ENCODE measurements around the gene C10orf90.

- no peak for TF ChIP-seq POLR2A (IDR thresholded peaks at IDR 0.05)
- TF ChIP-seq, protein P1, sequence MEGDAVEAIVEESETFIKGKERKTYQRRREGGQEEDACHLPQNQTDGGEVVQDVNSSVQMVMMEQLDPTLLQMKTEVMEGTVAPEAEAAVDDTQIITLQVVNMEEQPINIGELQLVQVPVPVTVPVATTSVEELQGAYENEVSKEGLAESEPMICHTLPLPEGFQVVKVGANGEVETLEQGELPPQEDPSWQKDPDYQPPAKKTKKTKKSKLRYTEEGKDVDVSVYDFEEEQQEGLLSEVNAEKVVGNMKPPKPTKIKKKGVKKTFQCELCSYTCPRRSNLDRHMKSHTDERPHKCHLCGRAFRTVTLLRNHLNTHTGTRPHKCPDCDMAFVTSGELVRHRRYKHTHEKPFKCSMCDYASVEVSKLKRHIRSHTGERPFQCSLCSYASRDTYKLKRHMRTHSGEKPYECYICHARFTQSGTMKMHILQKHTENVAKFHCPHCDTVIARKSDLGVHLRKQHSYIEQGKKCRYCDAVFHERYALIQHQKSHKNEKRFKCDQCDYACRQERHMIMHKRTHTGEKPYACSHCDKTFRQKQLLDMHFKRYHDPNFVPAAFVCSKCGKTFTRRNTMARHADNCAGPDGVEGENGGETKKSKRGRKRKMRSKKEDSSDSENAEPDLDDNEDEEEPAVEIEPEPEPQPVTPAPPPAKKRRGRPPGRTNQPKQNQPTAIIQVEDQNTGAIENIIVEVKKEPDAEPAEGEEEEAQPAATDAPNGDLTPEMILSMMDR (IDR thresholded peaks at IDR 0.05) = no peak
These were observed 280.2 kb downstream of the C10orf90 start for GRCh38 chr10:126390324-126390723.
